ENCODE results near the gene UBR4.

DNA sequence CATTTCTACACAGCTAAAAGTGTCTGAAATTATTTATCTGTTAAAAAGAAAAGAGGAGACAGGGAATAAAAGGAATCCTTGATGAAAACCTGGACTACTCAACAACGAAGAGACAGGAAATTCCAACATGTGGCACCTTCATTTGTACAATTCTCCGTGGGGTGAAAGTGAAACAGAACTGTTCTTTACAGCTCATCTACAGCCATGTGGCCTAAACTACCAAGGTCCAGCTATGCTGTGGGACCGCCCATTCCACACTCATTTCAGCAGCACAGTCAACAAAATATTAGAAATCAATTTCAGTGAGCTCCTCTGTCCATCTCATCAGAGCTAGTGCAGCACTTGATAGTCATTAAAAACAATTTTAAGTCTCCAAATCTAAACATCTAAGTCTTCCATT, 44.0 kb downstream of the UBR4 start:
- no peak for TF ChIP-seq POLR2A (IDR thresholded peaks at IDR 0.05)
- TF ChIP-seq, protein P1, sequence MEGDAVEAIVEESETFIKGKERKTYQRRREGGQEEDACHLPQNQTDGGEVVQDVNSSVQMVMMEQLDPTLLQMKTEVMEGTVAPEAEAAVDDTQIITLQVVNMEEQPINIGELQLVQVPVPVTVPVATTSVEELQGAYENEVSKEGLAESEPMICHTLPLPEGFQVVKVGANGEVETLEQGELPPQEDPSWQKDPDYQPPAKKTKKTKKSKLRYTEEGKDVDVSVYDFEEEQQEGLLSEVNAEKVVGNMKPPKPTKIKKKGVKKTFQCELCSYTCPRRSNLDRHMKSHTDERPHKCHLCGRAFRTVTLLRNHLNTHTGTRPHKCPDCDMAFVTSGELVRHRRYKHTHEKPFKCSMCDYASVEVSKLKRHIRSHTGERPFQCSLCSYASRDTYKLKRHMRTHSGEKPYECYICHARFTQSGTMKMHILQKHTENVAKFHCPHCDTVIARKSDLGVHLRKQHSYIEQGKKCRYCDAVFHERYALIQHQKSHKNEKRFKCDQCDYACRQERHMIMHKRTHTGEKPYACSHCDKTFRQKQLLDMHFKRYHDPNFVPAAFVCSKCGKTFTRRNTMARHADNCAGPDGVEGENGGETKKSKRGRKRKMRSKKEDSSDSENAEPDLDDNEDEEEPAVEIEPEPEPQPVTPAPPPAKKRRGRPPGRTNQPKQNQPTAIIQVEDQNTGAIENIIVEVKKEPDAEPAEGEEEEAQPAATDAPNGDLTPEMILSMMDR (IDR thresholded peaks at IDR 0.05): no peak

Measured in Peyer's patch (tissue), 4 donors.